HG03432 (cell line): ENCODE measurements around the gene SPRR2F.

Source experiments
- ATAC-seq: cut with Tn5 transposase; IDR thresholded peaks from one replicate; pipeline ENCODE4 v1.9.1; 2021; ENCODE audit warnings: mild to moderate bottlenecking, moderate library complexity; ENCODE audit not compliant: unreplicated experiment

Gene SPRR2F

GRCh38 chr1:153081736-153082135, 31.6 kb downstream of the SPRR2F start:
- ATAC-seq, result no peak

- no peak for ATAC-seq
Measured at GRCh38 chr1:153072806-153073726, 40.2 kb downstream of the SPRR2F start.

GRCh38 chr1:153071511-153071910, 41.8 kb downstream of the SPRR2F start, which contains the start of gene SPRR2B:
Gene SPRR2B (minus strand): TSS chr1:153071611. CDS start chr1:153070839, 772 bp downstream.
- ATAC-seq, result no peak

GRCh38 chr1:153070243-153070642, 43.1 kb downstream of the SPRR2F start:
- no peak for ATAC-seq
